ENCODE results near the gene PRPS2. TPM values are rescaled to one million over a fixed set of nuclear protein-coding genes. Genes with fewer than 3 reads are reported as not detected.

PRPS2 gene
- total RNA-seq, 1 donor from 2014 or later: 6.5 TPM

DNA sequence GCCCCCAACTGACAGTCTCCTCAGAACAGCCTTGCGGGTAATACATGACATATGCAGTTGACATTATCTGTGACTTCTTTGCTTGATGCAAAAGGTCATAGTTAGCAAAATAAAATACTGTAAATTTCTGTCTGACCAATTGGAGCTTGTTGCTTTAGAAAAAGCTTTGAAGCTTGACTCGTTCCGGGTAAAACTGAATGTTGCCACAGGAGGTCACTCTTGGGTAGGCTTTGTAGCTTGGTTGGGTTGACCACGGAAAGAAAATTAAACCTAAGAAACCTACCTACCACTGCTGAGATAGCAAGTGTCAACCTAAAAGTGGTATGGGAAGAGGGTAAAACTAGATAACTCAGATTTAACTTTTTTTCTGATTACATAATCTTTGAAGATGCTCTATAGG, 23.2 kb downstream of the PRPS2 start:
- peak; percentile 61 for DNase-seq (ENCODE audit: low read depth)

DNA sequence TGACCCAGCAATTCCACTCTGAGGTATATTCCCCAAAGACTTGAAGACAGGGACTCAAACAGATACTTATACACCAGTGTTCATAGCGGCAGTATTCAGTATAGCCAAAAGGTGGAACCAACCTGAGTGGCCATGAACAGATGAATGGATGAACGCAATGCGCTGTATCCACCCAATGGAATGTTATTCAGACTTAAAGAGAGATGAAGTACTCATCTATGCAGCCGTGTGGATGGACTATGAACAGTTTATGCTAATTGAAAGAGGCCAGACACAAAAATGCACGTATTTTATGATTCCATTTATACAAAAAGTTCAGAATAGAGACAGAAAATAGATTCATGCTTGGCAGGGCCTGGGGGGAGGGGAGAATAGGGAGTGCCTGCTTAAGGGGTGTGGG, 26.3 kb downstream of the PRPS2 start:
- DNase-seq (ENCODE audit: low read depth): no peak

DNA sequence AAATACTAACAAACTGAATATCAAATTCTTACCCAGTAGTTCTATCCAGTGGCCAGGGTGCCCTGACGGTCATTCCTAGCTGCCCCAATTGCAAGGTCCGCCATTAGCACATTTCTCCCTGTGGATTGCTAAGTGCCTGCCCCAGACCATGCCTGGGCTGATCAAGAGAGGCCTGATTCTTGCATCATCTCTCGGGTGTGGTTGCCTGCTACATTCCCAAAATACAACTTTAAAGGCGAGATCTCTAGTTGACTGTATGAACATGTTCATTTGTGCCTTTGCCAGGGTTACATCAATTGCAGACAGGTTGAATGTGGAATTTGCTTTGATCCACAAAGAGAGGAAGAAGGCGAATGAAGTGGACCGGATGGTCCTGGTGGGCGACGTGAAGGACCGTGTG, 28.0 kb downstream of the PRPS2 start:
- peak; percentile 0 for DNase-seq (ENCODE audit: low read depth)

- DNase-seq (ENCODE audit: low read depth): no peak
Measured at GRCh38 chrX:12820737-12821136, 29.5 kb downstream of the PRPS2 start.

DNA sequence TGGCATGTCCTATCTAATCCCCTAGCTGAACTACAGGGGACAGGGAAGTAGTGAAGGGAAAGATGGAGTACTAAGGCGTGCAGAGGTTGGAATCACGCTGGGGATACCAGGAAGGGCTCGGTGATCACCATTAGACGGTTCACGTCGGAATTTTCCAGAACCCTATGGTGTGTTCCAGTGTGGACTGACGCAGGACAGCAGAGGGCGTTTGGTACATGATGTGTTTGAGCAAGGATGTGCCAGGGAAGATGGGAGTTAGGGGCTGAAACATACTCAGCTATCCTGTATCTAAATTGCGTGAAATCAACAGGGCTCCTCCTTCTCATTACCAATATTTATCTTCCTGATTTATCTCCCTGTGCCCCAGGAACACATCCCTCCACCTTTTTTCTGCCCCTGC, 33.7 kb downstream of the PRPS2 start:
- no peak for DNase-seq (ENCODE audit: low read depth)

GRCh38 chrX:12825801-12826200, 34.6 kb downstream of the PRPS2 start:
- DNase-seq (ENCODE audit: low read depth): no peak

GRCh38 chrX:12843061-12843667, 52.0 kb downstream of the PRPS2 start:
- DNase-seq (ENCODE audit: low read depth): no peak

- no peak for DNase-seq (ENCODE audit: low read depth)
Measured at GRCh38 chrX:12843668-12844279, 52.6 kb downstream of the PRPS2 start.

DNA sequence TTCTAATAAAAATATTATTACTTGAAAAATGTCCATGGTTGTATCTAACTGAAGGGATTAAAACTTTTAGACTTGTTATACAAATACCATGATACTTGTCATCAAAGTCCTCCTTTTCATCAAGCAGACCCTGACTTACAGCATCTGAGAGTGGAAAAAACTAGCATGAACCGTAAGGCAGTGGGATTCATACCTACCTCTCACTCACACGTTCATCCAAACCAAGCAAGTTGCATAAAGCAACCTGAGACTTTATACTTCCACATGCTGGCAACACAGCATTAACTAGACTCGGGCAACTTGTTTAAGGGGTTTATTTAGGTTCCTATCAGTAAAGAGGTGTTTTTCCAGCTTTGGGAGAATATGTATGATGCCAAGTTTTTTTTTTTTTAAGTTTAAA, 53.1 kb downstream of the PRPS2 start:
- no peak for DNase-seq (ENCODE audit: low read depth)

DNA sequence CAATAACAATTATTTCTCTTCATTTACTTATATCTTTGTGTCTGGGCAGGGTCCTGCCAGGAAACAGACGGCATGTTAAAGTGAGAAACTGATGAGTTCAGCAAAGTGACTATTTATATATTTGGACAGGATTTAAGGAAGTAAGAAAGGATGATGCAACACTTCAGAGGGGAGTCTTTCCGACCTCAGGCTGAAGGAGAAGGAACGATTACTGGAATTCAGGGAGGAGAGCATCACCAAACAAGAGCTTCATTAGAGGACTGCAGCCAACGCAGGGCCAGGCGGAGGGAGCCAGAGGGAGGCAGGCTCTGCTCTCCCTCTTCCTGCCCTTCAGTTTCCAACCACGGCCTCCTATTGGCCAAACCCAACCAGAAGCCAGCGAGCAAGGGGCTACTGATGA, 74.1 kb downstream of the PRPS2 start:
- DNase-seq (ENCODE audit: low read depth): no peak

DNA sequence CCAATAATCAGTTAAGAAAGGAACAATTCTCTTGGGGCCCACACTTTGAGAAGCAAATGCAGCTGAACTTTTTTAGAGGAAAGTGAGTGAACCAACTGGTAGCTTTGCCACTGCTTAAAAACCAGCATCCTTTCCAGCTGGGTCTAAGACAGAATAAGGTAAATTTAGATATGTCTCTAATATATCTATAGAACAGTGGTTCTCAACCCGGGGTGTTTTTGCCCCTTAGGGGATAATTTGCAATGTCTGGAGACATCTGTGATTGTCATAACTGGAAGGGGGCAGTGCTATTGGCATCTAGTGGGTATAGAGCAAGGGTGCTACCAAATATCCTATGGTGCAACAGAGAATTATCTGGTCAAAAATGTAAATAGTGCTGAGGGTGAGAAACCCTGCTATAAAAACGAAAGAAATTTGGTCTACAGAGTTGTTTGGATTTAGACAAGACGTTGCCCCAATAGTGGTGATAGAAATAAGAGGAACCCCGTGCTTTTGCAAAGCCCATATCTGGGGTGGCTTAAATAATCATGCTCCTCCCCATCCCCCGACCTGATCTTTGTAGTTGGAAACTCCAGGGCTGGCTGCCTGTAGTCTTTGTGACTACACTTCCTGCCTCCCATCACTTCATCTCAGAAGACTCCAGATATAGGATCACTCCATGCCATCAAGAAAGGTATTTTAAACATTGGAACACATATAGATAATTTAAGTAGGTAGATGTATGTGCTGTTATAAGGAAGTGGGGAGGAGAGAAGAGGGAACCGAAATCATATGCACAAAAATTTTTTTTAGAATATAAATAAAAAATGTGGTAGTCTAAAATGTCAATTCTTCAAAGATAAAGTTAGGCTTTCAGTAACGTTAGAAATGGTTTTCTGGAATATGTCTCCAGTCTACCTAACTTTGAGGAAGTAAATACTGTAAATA, 75.5 kb downstream of the PRPS2 start, which contains the start of gene TLR7:
Gene TLR7 (plus strand): TSS at position 622 of the 927 bp plus-strand sequence. CDS start 507 bp downstream, outside the sequence.
- DNase-seq (ENCODE audit: low read depth): no peak

GRCh38 chrX:12867685-12868084, 76.5 kb downstream of the PRPS2 start:
- no peak for DNase-seq (ENCODE audit: low read depth)

DNA sequence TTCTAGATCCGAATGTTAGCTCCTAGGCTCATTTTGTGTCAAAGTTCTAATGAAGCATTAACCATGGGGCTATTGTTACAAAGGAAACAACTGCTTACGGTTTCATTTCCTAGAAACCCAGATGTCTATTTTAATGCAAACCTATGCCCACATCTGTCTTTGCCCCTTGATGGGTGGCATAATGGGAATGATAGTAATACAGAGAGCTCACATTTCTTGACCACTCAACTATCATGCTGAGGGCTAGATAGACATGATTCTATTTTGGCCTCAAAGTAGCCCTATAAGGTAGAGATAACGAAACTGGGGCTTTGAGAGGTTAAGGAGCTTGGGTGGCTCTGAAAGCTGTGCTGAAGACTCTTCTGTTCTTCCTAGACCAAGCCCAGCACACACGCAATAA, 77.5 kb downstream of the PRPS2 start:
- DNase-seq (ENCODE audit: low read depth): no peak

GRCh38 chrX:12871257-12871656, 80.0 kb downstream of the PRPS2 start:
- DNase-seq (ENCODE audit: low read depth): no peak

DNA sequence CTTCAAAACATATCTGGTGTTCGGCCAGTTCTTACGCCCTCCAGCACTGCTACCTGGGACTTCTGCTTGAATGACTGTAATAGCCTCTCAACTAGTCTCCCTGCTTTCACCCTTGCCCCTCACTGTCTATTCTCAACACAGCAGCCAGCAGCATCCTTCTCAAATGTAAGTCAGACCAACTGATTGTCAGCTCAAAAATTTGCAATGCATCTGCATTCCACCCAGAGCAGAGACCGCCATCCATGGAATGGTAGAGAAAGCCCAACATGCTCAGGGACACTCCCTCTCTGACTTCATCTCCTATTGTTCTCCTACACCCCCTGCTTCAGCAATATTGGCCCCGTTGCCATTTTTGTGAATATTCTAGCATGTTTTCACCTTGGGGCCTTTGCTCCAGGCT, 81.5 kb downstream of the PRPS2 start:
- DNase-seq (ENCODE audit: low read depth): no peak

Other genes with a start within 250 kb of the PRPS2 start
- gene TLR7, start 75.7 kb downstream of the PRPS2 start, total RNA-seq: not detected in 2 replicates
- not detected in 2 replicates for gene TLR8, start 115.2 kb downstream of the PRPS2 start, total RNA-seq
- gene TMSB4X, start 183.7 kb downstream of the PRPS2 start, total RNA-seq: 2,306 and 4,478 TPM in 2 replicates

Data from myocyte (in vitro differentiated cells).